C4-2B (cell line): ENCODE results near the gene APCDD1.

ENCODE experiments used
- H3K27ac ChIP-seq: fragments of 450-650 bp; 2 replicates; pipeline ENCODE4 v1.5.1; 2017
- ZFX ChIP-seq: fragments of 450-650 bp; IDR thresholded peaks from 2 replicates; pipeline ENCODE4 v1.6.1; 2017
- TF ChIP-seq, protein P1 (sequence below): fragments of 450-650 bp; conservative IDR thresholded peaks from 2 replicates; pipeline ENCODE4 v1.5.1; 2017; ENCODE audit warnings: mild to moderate bottlenecking

APCDD1 gene

DNA sequence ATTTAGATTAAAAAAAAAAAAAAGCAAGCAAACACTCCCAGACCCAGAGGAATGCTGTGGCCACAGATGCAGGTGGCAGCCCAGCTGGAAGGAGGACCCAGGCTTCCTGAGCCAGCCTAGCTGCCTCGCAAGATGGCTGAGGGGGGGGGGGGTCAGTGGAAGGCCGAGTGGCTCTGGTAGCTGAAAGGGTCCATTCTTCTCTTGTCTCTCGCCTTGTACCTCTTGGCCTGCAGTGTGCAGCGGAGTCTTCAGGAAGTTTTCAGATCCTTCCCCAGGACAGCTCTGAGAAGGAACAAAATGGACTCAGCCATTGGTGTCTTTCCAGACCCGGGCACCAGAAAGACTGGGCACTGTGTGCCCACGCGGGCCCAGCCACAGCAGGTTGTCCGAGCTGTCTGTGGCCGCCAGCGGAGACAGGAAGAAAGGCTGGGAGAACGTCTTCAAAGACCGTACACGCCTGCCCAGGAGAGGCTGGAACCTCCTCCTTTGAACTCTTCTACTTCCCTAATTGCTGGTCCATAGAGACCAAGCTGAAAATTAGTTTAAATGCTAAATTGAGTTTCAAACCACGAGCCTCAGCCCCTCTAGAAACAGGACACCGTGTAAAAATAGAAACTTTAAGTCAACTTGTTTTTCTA lies 21.3 kb downstream of the APCDD1 start:
- no peak for TF ChIP-seq ZFX
- TF ChIP-seq, protein P1, sequence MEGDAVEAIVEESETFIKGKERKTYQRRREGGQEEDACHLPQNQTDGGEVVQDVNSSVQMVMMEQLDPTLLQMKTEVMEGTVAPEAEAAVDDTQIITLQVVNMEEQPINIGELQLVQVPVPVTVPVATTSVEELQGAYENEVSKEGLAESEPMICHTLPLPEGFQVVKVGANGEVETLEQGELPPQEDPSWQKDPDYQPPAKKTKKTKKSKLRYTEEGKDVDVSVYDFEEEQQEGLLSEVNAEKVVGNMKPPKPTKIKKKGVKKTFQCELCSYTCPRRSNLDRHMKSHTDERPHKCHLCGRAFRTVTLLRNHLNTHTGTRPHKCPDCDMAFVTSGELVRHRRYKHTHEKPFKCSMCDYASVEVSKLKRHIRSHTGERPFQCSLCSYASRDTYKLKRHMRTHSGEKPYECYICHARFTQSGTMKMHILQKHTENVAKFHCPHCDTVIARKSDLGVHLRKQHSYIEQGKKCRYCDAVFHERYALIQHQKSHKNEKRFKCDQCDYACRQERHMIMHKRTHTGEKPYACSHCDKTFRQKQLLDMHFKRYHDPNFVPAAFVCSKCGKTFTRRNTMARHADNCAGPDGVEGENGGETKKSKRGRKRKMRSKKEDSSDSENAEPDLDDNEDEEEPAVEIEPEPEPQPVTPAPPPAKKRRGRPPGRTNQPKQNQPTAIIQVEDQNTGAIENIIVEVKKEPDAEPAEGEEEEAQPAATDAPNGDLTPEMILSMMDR: no peak
- H3K27ac ChIP-seq: no peak overlapping the region

DNA sequence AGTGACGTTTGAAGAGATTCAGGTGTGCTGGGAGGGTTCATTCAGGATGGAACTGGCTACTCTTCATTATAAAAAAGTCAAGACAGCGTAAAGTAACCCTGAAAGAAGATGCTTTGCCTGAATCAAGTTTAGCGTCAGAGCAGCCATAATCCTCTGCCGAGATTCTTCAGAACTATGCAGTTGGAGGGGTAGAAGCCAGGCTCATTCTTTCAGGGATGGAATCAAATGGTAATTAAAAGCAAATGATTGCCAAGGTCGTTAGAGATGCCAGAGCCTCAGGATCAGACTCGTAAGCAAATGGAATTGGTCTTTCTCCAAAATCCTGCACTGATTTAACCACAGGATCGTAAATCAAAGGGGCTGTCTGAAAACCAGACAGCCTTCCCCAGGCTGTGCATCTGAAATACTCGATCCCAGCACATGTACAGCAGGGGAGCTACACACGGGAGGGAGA lies 21.9 kb downstream of the APCDD1 start:
- TF ChIP-seq, protein P1: no peak
- TF ChIP-seq ZFX: no peak
- no peak overlapping the region for H3K27ac ChIP-seq

DNA sequence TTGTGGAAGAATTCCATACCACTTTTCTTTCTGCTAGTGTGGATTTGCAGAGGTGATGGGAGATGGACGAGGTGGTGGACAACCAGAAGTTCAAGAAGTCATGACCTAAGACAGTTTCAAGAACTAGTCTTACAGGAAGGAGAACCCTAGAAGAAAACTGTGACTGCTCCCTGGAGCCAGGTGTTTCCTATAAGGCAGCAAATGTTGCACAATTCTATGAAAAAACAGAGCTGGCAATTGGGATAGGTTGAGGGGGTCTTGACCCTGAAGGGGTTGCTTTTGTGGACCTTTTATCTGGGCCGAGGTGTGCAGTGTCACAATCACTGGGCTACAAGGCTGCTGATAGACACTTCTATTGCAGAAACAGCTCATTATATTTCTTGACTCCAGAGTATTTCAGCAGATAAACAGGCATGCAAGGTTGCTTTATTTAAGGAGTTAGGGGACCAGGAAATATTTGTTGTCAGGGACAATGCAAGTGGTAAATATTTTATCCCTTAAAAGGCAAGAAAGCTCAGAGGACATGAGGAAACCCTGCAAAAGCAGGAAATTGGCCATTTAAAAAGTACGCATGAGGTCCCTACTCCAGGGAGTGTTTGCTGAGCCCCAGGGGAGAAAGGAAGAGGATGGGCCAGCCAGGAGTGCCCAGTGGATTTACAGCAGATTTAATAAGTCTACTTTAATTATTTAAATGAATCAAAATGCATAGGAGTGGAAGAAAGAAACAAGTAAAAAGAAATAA lies 22.9 kb downstream of the APCDD1 start:
- TF ChIP-seq, protein P1: no peak
- no peak overlapping the region for H3K27ac ChIP-seq

DNA sequence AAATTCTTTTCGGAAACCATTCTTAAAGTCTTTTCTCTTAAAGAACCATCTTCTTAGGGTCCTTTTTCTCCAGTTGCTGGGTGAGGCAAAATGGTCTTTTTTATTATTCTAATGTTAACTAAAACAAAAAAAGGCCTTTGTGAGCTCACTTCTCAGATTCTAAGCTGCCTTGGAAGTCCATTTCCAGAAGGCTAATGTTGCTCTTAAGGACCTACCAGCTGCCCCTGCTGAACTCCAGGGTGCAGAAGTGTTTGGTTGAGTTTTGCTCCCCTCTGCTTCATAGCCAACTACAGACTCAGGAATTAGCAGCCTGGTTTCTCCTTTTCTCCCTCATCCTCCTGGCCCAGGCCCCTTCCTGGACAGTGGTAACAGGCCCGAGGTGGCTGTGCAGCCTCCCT lies 23.4 kb downstream of the APCDD1 start:
- no peak overlapping the region for H3K27ac ChIP-seq
- no peak for TF ChIP-seq ZFX
- TF ChIP-seq, protein P1: no peak

DNA sequence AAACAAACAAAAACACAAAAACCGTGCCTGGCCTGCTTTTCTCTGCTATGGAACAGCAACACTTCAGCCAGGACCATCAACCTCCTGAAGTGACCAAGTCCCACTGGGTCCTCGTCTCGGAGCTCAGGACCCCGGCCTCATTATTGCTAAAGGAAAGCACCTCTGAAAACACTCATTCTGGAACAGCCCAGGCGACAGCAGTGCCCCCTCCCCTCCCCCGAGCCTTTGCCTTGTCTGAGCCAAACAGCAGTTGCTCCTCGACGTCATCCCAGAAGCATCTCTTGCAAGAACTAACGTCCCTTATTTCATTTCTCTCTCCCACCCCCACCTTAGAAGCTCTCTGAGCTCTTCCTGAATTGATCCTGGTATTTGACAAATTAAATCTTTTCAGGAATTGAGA lies 27.4 kb downstream of the APCDD1 start:
- TF ChIP-seq, protein P1: no peak
- TF ChIP-seq ZFX: no peak
- H3K27ac ChIP-seq: no peak overlapping the region

DNA sequence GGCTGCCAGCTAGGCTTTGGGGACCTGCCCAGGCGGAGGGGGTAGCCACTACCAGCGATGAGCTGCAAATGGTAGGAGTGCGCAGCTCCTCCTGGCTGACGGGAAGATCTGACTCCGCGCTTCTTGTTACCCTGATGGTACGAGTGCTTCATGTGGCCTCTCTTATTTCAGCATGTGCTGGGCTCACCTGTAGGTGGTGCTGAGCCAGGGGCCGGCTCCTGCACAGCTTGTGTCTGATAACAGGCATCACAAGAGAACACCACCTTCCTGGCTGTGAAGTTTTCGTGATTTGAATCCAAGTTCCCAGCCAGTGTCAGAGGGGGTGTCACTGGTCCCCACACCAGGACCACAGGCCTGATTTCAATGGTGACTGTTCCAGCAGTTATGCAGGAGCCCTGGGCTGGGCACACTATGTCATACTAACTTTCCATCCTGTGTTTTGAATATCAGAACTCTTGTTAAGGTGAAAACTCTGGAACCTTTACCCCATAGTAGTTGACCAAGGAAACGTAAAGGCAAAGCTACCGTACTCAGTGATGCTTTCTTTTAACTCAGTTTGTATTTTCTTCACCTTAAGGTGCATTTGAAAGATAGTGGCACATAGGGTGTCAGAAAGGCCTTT lies 28.0 kb downstream of the APCDD1 start:
- no peak for TF ChIP-seq ZFX
- H3K27ac ChIP-seq: no peak overlapping the region

DNA sequence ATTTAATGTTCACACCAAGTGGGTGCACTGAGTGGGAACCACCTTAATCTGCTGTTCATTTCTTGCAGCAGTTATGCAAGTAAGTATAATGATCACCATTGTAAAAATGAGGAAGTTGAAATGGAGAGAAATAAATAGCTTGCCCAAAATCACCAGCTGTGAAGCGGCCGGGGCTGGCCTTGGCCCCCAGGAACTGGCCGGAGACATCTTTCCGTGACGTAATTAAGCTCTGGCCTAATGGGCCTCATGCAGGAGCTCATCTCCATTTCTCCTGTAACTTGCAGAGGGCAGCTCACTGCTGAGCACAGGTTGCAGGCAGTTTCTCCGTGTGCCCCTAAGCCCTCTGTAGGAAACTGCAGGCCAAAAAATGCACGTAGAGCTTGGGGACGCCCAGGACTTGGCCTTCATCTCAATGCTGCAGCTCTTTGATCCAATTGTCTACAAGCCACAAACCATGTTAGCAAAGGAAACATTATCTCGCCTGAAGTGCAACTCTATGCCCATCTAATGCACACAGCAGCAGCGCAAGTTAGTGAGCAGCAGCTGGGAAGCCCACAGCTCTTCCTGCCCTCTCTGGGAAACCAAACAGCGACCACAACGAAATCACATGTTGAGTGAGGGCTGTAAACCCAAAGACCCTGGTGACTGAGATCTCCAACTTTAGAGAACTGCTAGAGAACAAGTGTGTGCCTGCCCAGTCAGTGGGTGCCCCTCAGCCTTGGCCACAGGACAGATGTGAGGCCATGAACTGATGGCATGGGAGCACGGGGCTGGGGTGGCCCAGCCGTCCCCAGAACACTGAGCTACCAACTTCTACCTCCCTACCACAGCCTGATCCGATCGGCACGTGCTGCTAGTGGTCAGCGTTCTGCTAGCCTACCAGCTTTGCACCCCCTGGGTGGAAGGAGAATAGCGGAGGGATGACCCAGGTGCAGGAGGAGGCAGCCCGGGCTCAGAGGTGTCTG lies 28.8 kb downstream of the APCDD1 start:
- H3K27ac ChIP-seq: no peak overlapping the region
- TF ChIP-seq, protein P1: no peak
- TF ChIP-seq ZFX: no peak
